ENCODE data around the gene POC1B.

- TF ChIP-seq EP300 (IDR thresholded peaks at IDR 0.05): no peak
- no peak for TF ChIP-seq POLR2A (IDR thresholded peaks at IDR 0.05)
- TF ChIP-seq CTCF (IDR thresholded peaks at IDR 0.05): no peak
Observed at GRCh38 chr12:89468017-89468416, 57.8 kb downstream of the POC1B start.

Measured in gastroesophageal sphincter (tissue), 3 donors.